ENCODE data around the gene ATXN7.

The ATXN7 gene

GRCh38 chr3:63955036-63955650 is 91.5 kb downstream of the ATXN7 start:
- DNase-seq (ENCODE audit: low read depth in 1 of 2, low spot score in 1 of 2), result no peak
- no peak for TF ChIP-seq JUND (IDR thresholded peaks at IDR 0.05; ENCODE audit: low read depth)
- in situ Hi-C loops (cut with HindIII; ENCODE audit: low pct_unique_long_range_greater_than_20kb, low sequenced_read_pairs), result no loop called here

- in situ Hi-C loops (cut with HindIII; ENCODE audit: low pct_unique_long_range_greater_than_20kb, low sequenced_read_pairs), result no loop called here
- DNase-seq (ENCODE audit: low read depth in 1 of 2, low spot score in 1 of 2), result no peak
- no peak for TF ChIP-seq JUND (IDR thresholded peaks at IDR 0.05; ENCODE audit: low read depth)
These were observed 92.3 kb downstream of the ATXN7 start for GRCh38 chr3:63955830-63956545.

GRCh38 chr3:63959146-63959545 is 95.5 kb downstream of the ATXN7 start:
- no peak for DNase-seq (ENCODE audit: low read depth in 1 of 2, low spot score in 1 of 2)
- in situ Hi-C loops (cut with HindIII; ENCODE audit: low pct_unique_long_range_greater_than_20kb, low sequenced_read_pairs), result no loop called here
- TF ChIP-seq JUND (IDR thresholded peaks at IDR 0.05; ENCODE audit: low read depth), result no peak

GRCh38 chr3:63960048-63960711 is 96.5 kb downstream of the ATXN7 start:
- TF ChIP-seq JUND (IDR thresholded peaks at IDR 0.05; ENCODE audit: low read depth), result no peak
- in situ Hi-C loops (cut with HindIII; ENCODE audit: low pct_unique_long_range_greater_than_20kb, low sequenced_read_pairs), result no loop called here
- peak in 1 of 2 experiments; percentile 54 for DNase-seq (ENCODE audit: low read depth in 1 of 2, low spot score in 1 of 2)

GRCh38 chr3:63961891-63962290 is 98.2 kb downstream of the ATXN7 start:
- peak; percentile 18 to 61 for DNase-seq (ENCODE audit: low read depth in 1 of 2, low spot score in 1 of 2)
- TF ChIP-seq JUND (IDR thresholded peaks at IDR 0.05; ENCODE audit: low read depth), result no peak
- in situ Hi-C loops (cut with HindIII; ENCODE audit: low pct_unique_long_range_greater_than_20kb, low sequenced_read_pairs), result no loop called here

- no peak for TF ChIP-seq JUND (IDR thresholded peaks at IDR 0.05; ENCODE audit: low read depth)
- in situ Hi-C loops (cut with HindIII; ENCODE audit: low pct_unique_long_range_greater_than_20kb, low sequenced_read_pairs), result no loop called here
- DNase-seq (ENCODE audit: low read depth in 1 of 2, low spot score in 1 of 2), result no peak
These were observed 99.8 kb downstream of the ATXN7 start for GRCh38 chr3:63963496-63963895.

GRCh38 chr3:63964681-63965485 is 101.2 kb downstream of the ATXN7 start:
- TF ChIP-seq JUND (IDR thresholded peaks at IDR 0.05; ENCODE audit: low read depth), result no peak
- DNase-seq (ENCODE audit: low read depth in 1 of 2, low spot score in 1 of 2), result no peak
- in situ Hi-C loops (cut with HindIII; ENCODE audit: low pct_unique_long_range_greater_than_20kb, low sequenced_read_pairs), result no loop called here

- no peak for TF ChIP-seq JUND (IDR thresholded peaks at IDR 0.05; ENCODE audit: low read depth)
- no peak for DNase-seq (ENCODE audit: low read depth in 1 of 2, low spot score in 1 of 2)
- in situ Hi-C loops (cut with HindIII; ENCODE audit: low pct_unique_long_range_greater_than_20kb, low sequenced_read_pairs), result no loop called here
These were observed 102.3 kb downstream of the ATXN7 start for GRCh38 chr3:63966007-63966406.

- no peak for TF ChIP-seq JUND (IDR thresholded peaks at IDR 0.05; ENCODE audit: low read depth)
- DNase-seq (ENCODE audit: low read depth in 1 of 2, low spot score in 1 of 2), result no peak
- in situ Hi-C loops (cut with HindIII; ENCODE audit: low pct_unique_long_range_greater_than_20kb, low sequenced_read_pairs), result no loop called here
These were observed 103.2 kb downstream of the ATXN7 start for GRCh38 chr3:63966871-63967270.

- in situ Hi-C loops (cut with HindIII; ENCODE audit: low pct_unique_long_range_greater_than_20kb, low sequenced_read_pairs), result no loop called here
- no peak for TF ChIP-seq JUND (IDR thresholded peaks at IDR 0.05; ENCODE audit: low read depth)
- DNase-seq (ENCODE audit: low read depth in 1 of 2, low spot score in 1 of 2), result no peak
These were observed 104.3 kb downstream of the ATXN7 start for GRCh38 chr3:63967675-63968611.

GRCh38 chr3:63968612-63969350 is 105.1 kb downstream of the ATXN7 start:
- TF ChIP-seq JUND (IDR thresholded peaks at IDR 0.05; ENCODE audit: low read depth), result no peak
- DNase-seq (ENCODE audit: low read depth in 1 of 2, low spot score in 1 of 2), result no peak
- in situ Hi-C loops (cut with HindIII; ENCODE audit: low pct_unique_long_range_greater_than_20kb, low sequenced_read_pairs), result no loop called here
